Suprapubic skin (tissue), 4 donors: ENCODE data around the gene ADCY5. TPM values are rescaled to one million over a fixed set of nuclear protein-coding genes. Genes with fewer than 3 reads are reported as not detected.

ENCODE experiments used
- DNase-seq, 2 donors: peaks; one replicate each; pipeline ENCODE4 v3.0.0-alpha.2; 2019; ENCODE audit warnings: low spot score in 2 of 2
- H3K27ac ChIP-seq: fragments of 200-600 bp; sonication (generic); one replicate; pipeline ENCODE4 v1.5.1; 2019
- H3K27me3 ChIP-seq: fragments of 200-600 bp; sonication (generic); one replicate; pipeline ENCODE4 v1.5.1; 2019
- H3K36me3 ChIP-seq: fragments of 200-600 bp; sonication (generic); one replicate; pipeline ENCODE4 v1.5.1; 2019
- H3K4me1 ChIP-seq: fragments of 200-600 bp; sonication (generic); one replicate; pipeline ENCODE4 v1.5.1; 2019
- H3K4me3 ChIP-seq: fragments of 200-600 bp; sonication (generic); one replicate; pipeline ENCODE4 v1.5.1; 2019; ENCODE audit warnings: mild to moderate bottlenecking
- H3K9me3 ChIP-seq: fragments of 200-600 bp; sonication (generic); one replicate; pipeline ENCODE4 v1.5.1; 2019
- EP300 ChIP-seq: sonication (generic); formaldehyde crosslinking; IDR thresholded peaks from one replicate; pipeline ENCODE4 v1.6.1; 2017; ENCODE audit warnings: antibody characterized with exemption
- POLR2A ChIP-seq, 2 donors: fragments of 450-650 bp; IDR thresholded peaks; one replicate each; pipeline ENCODE4 v1.6.1; 2017; ENCODE audit warnings: antibody characterized with exemption in 2 of 2, mild to moderate bottlenecking in 2 of 2, moderate library complexity in 2 of 2
- POLR2AphosphoS5 ChIP-seq, 3 donors: sonication (generic); formaldehyde crosslinking; IDR thresholded peaks; one replicate each; pipeline ENCODE4 v1.6.1; 2017; ENCODE audit warnings: antibody characterized with exemption in 3 of 3
- WGBS: methylation state at CpG from one replicate; pipeline ENCODE4 v1.1.5; 2018; 5-methylcytosine and 5-hydroxymethylcytosine counted together
- total RNA-seq, 4 donors: library from RNA; depleted of rRNA; stranded (reverse); fragments of >200 nt; gene quantifications; one replicate each; pipeline ENCODE4 v1.1.0, GENCODE V29; 2016
- TF ChIP-seq, protein P1 (sequence below), 2 donors: fragments of 200-600 bp in 1 of 2; fragments of 450-650 bp in 1 of 2; sonication (generic) in 1 of 2; IDR thresholded peaks; one replicate each; pipeline ENCODE4 v1.5.1; 2016 to 2019; ENCODE audit warnings: antibody characterized with exemption in 2 of 2, mild to moderate bottlenecking in 1 of 2, moderate library complexity in 1 of 2

Gene ADCY5
- total RNA-seq, 4 donors from 2014 or later: 1.4 to 4.9 (median 4.0) TPM

DNA sequence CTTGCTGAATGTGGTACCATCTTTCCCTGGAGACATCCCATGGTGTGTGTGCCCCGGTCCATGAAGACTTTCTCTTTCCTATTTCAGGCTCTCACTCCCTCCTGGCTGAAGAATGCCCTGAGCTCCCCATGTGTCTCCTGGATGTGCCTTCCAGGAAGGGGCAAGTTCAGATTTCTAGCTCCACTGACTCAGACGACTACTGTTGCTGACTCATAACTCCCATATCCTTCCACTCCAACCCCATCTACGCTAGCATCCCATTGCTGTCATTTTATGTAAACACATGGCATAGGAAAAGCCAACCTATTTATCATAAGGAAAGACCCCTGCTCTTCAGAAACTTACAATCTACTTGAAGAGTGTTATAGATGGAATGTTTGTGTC is 95.0 kb downstream of the ADCY5 start:
- no peak for DNase-seq
- no peak overlapping the region for H3K27ac ChIP-seq
- 88% methylated on average over 3 of the region's 3 CpGs for WGBS
- no peaks in the 10 kb centered on the region for H3K9me3 ChIP-seq
- H3K36me3 ChIP-seq: no peaks in the 10 kb centered on the region
- peaks cover 11% of the 10 kb centered on the region for H3K27me3 ChIP-seq
- no peaks in the 10 kb centered on the region for H3K4me1 ChIP-seq
- no peak overlapping the region for H3K4me3 ChIP-seq
- TF ChIP-seq, protein P1, sequence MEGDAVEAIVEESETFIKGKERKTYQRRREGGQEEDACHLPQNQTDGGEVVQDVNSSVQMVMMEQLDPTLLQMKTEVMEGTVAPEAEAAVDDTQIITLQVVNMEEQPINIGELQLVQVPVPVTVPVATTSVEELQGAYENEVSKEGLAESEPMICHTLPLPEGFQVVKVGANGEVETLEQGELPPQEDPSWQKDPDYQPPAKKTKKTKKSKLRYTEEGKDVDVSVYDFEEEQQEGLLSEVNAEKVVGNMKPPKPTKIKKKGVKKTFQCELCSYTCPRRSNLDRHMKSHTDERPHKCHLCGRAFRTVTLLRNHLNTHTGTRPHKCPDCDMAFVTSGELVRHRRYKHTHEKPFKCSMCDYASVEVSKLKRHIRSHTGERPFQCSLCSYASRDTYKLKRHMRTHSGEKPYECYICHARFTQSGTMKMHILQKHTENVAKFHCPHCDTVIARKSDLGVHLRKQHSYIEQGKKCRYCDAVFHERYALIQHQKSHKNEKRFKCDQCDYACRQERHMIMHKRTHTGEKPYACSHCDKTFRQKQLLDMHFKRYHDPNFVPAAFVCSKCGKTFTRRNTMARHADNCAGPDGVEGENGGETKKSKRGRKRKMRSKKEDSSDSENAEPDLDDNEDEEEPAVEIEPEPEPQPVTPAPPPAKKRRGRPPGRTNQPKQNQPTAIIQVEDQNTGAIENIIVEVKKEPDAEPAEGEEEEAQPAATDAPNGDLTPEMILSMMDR (IDR thresholded peaks at IDR 0.05): no peak
- TF ChIP-seq EP300 (no peak), POLR2AphosphoS5 (IDR thresholded peaks at IDR 0.05) (no peak), POLR2A (IDR thresholded peaks at IDR 0.05) (no peak)

DNA sequence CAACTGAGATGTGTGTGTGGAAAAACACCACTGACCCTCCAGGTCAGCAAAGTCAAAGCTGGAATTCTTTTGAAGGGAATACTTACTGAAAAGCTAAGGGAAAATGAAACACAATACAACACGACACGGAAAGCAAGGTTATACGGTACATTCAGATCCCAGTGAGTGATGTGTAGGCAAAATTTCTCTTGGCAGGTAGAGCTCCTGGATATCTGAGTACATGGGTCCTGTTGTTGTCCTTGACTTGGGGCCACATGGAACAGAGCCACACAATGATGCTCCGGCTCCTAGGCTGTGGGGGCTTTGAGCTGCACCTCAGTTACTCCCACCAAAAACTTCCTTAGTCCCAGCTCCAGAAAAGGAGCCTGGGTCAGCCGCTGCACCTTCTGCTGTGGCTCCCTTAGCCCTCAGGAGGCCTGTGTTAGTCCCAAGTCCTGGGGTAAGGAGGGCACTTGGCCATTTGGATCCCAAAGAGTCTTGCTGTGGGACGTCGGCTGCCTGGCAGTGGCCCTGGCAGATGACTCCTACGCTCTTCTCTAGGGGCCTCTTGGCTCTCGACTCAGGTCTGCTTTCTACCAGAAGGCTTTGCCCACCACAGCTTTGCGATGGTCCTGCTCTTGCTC is 95.6 kb downstream of the ADCY5 start:
- no peak overlapping the region for H3K27ac ChIP-seq
- WGBS: 78% methylated on average over 7 of the region's 10 CpGs
- H3K36me3 ChIP-seq: no peaks in the 10 kb centered on the region
- no peak overlapping the region for H3K4me3 ChIP-seq
- H3K4me1 ChIP-seq: no peaks in the 10 kb centered on the region
- DNase-seq: peak in 1 of 2 donors; percentile 20
- no peaks in the 10 kb centered on the region for H3K9me3 ChIP-seq
- peaks cover 13% of the 10 kb centered on the region for H3K27me3 ChIP-seq
- no peak for TF ChIP-seq POLR2AphosphoS5 (IDR thresholded peaks at IDR 0.05)
- TF ChIP-seq, protein P1 (IDR thresholded peaks at IDR 0.05): no peak
- no peak for TF ChIP-seq EP300
- TF ChIP-seq POLR2A (IDR thresholded peaks at IDR 0.05): no peak

DNA sequence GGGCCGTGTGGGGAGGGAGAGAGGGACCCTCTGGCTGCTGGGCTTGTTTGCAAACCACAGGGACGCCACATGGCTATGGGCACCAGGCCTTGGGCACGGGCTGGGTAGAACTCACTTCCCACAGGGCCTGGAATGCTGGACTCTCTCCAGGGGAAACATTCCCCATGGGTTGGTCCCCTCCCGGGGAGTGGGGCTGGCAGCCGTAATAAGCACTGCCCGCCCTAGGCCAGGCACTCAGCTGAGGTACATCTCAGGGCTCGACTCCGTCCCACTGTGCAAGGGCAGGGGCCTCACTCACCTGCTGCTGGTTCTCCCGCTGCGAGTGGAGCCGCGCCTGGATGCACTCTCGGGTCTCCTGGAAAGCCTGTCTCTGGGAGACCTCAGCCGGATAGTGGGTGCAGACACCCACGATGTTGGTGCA is 96.7 kb downstream of the ADCY5 start:
- TF ChIP-seq POLR2AphosphoS5 (IDR thresholded peaks at IDR 0.05) (no peak), EP300 (no peak), POLR2A (IDR thresholded peaks at IDR 0.05) (no peak)
- TF ChIP-seq, protein P1 (IDR thresholded peaks at IDR 0.05): no peak
- 61% methylated on average over 12 of the region's 15 CpGs for WGBS
- Histone ChIP-seq H3K4me1 (no peaks in the 10 kb centered on the region), H3K9me3 (no peaks in the 10 kb centered on the region), H3K36me3 (no peaks in the 10 kb centered on the region), H3K27me3 (peaks cover 13% of the 10 kb centered on the region), H3K4me3 (no peak overlapping the region), H3K27ac (no peak overlapping the region)
- DNase-seq: peak in 1 of 2 donors; percentile 34

DNA sequence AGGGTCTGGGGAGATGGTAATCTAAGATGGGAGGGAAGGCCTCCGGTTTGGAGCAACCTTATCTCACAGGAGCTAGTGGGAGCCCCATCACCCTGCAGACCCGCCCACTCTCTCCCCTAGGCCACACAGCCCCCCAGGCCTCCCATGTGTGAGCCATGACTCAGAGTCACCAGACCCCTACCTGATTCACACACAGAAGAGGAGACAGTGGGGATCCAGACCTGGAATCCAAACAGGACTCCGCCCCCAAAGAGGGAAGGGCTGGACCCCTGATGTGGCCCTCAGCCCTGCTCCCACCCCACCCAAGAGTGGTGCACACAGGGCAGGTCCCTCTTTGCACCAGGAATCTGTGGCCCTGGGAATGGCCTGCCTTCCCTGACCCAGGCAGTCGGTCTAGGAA is 97.4 kb downstream of the ADCY5 start:
- WGBS: 68% methylated on average over 4 of the region's 4 CpGs
- DNase-seq: peak in 1 of 2 donors; percentile 32
- TF ChIP-seq POLR2A (IDR thresholded peaks at IDR 0.05): no peak
- TF ChIP-seq EP300: no peak
- TF ChIP-seq, protein P1 (IDR thresholded peaks at IDR 0.05): no peak
- no peak for TF ChIP-seq POLR2AphosphoS5 (IDR thresholded peaks at IDR 0.05)
- Histone ChIP-seq H3K27me3 (peaks cover 13% of the 10 kb centered on the region), H3K9me3 (no peaks in the 10 kb centered on the region), H3K36me3 (no peaks in the 10 kb centered on the region), H3K27ac (no peak overlapping the region), H3K4me3 (no peak overlapping the region), H3K4me1 (no peaks in the 10 kb centered on the region)

DNA sequence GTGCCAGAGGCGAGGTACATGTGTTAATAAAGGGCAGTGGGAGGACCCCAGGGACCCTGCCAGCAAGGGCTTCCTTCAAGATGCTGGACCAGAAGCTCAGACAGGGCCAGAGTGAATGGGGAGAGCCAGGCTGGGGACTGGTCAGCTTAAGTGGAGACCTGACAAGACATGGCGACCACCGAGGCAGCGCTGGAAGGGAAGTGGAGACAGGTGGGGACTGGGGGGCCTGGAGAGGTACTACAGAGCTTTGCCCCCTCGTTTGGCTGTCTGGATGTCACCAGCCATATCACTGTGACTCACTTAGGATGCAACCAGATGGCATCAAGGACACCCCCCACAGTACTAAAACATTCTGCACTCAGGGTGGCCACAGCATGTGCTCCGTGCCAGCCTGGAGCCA is 97.9 kb downstream of the ADCY5 start:
- Histone ChIP-seq H3K4me1 (no peaks in the 10 kb centered on the region), H3K27ac (no peak overlapping the region), H3K9me3 (no peaks in the 10 kb centered on the region), H3K4me3 (no peak overlapping the region), H3K36me3 (no peaks in the 10 kb centered on the region), H3K27me3 (peaks cover 13% of the 10 kb centered on the region)
- DNase-seq: peak in 1 of 2 donors; percentile 38
- TF ChIP-seq, protein P1 (IDR thresholded peaks at IDR 0.05): no peak
- TF ChIP-seq POLR2AphosphoS5 (IDR thresholded peaks at IDR 0.05) (no peak), POLR2A (IDR thresholded peaks at IDR 0.05) (no peak), EP300 (no peak)
- WGBS: 96% methylated on average over 4 of the region's 6 CpGs
